ENCODE measurements around the gene OSBPL5.

OSBPL5 gene

DNA sequence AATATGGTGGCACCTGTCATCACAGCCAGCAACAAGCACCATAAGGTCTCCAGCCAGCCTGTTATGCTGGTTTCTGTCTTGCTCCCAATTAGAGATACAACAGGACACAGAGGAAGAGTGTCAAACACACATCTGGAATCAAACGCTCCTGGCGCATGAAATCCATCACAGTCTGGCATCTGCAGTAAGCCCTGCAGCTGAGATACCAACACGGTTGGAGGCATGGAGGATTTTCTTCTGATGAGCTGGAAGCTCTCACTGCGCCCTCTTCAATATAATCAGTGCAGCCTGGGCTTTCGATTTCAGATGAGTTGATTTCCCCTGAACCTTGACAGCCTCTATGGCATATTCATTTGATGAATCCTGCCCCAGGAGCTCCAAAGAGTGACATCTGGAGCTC lies 80.1 kb downstream of the OSBPL5 start:
- TF ChIP-seq, protein P1, sequence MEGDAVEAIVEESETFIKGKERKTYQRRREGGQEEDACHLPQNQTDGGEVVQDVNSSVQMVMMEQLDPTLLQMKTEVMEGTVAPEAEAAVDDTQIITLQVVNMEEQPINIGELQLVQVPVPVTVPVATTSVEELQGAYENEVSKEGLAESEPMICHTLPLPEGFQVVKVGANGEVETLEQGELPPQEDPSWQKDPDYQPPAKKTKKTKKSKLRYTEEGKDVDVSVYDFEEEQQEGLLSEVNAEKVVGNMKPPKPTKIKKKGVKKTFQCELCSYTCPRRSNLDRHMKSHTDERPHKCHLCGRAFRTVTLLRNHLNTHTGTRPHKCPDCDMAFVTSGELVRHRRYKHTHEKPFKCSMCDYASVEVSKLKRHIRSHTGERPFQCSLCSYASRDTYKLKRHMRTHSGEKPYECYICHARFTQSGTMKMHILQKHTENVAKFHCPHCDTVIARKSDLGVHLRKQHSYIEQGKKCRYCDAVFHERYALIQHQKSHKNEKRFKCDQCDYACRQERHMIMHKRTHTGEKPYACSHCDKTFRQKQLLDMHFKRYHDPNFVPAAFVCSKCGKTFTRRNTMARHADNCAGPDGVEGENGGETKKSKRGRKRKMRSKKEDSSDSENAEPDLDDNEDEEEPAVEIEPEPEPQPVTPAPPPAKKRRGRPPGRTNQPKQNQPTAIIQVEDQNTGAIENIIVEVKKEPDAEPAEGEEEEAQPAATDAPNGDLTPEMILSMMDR (IDR thresholded peaks at IDR 0.05), result no peak
- H3K27me3 ChIP-seq, result peaks cover 0 to 12% of the 10 kb centered on the region in 2 donors
- H3K4me1 ChIP-seq, result no peaks in the 10 kb centered on the region
- intact Hi-C loops (cut with DNase I; ENCODE audit: low total_unique reads), result no loop called here
- H3K36me3 ChIP-seq, result peaks cover 7 to 32% (median 22%) of the 10 kb centered on the region in 3 donors
- no peaks in the 10 kb centered on the region for H3K9me3 ChIP-seq
- no peak for DNase-seq
- no peak overlapping the region for H3K27ac ChIP-seq
- no peak overlapping the region for H3K4me3 ChIP-seq

DNA sequence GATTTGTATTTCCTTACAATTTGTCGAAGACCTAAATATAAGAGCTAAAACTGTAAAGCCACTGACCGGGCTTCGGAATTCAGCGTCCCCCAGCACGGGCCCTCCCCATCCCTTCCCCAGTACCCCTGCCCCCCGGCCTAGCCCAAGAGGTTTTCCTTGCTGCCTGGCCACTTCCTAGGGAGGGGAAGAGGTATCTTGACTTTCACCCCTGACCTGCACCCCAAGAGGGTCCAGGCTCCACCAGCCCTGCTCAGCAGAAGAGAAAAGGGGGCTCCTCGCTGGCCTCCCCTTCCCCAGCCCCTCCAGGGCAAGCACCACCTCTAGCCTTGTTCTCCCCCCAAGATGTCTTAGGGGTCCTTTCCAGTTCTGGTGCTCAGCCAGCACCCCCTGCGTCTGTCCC lies 81.8 kb downstream of the OSBPL5 start:
- no peak overlapping the region for H3K27ac ChIP-seq
- DNase-seq, result no peak
- no peaks in the 10 kb centered on the region for H3K4me1 ChIP-seq
- H3K36me3 ChIP-seq, result peaks cover 0 to 15% (median 5%) of the 10 kb centered on the region in 3 donors
- TF ChIP-seq, protein P1 (IDR thresholded peaks at IDR 0.05), result no peak
- intact Hi-C loops (cut with DNase I; ENCODE audit: low total_unique reads), result no loop called here
- H3K27me3 ChIP-seq, result peaks cover 0 to 12% of the 10 kb centered on the region in 2 donors
- no peaks in the 10 kb centered on the region for H3K9me3 ChIP-seq
- H3K4me3 ChIP-seq, result no peak overlapping the region

DNA sequence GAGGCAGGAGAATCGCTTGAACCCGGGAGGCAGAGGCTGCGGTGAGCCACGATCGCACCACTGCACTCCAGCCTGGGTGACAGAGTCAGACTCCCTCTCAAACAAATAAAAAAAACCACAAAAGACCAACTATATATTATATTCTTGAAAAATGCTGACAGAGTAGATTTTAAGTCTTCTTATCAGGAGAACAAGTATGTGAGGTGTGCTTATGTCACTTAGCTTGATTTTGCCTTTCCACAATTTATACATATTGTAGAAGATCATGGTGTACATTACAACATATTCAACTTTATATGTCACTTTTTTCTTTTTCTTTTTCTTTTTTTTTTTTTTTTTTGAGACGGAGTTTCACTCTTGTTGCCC lies 83.7 kb downstream of the OSBPL5 start:
- Histone ChIP-seq H3K27me3 (peaks cover 0 to 12% of the 10 kb centered on the region in 2 donors), H3K4me3 (no peak overlapping the region), H3K36me3 (no peaks in the 10 kb centered on the region), H3K27ac (no peak overlapping the region), H3K9me3 (no peaks in the 10 kb centered on the region), H3K4me1 (no peaks in the 10 kb centered on the region)
- intact Hi-C loops (cut with DNase I; ENCODE audit: low total_unique reads), result no loop called here
- DNase-seq, result no peak
- TF ChIP-seq, protein P1 (IDR thresholded peaks at IDR 0.05), result no peak

DNA sequence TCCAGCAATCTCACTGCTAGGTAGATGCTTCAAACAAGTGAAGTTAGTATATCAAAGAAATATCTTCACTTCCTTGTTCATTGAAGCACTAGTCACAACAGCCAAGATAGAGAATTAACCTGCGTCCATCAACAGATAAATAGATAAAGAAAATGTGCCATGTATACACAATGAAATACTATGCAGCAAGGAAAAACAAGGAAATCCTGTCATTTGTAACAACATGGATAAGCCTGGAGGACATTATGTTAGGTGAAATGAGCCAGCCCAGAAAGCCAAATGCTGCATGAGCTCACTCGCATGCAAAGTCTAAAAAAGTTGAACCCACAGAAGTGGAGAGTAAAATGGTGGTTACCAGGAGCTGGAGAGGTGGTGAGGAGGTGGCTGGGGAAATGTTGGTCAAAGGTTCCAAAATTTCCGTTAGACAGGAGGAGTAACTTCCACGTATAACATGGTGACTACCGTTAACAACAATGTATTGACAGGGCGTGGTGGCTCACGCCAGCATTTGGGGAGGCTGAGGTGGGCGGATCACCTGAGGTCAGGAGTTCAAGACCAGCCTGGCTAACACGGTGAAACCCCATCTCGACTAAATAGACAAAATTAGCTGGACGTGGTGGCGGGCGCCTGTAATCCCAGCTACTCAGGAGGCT lies 84.3 kb downstream of the OSBPL5 start:
- no peak for DNase-seq
- intact Hi-C loops (cut with DNase I; ENCODE audit: low total_unique reads), result no loop called here

GRCh38 chr11:3080104-3080503 lies 85.0 kb downstream of the OSBPL5 start:
- Histone ChIP-seq H3K4me1 (no peaks in the 10 kb centered on the region), H3K27ac (no peak overlapping the region), H3K27me3 (peaks cover 0 to 12% of the 10 kb centered on the region in 2 donors), H3K4me3 (no peak overlapping the region), H3K36me3 (no peaks in the 10 kb centered on the region), H3K9me3 (no peaks in the 10 kb centered on the region)
- no peak for DNase-seq
- TF ChIP-seq, protein P1 (IDR thresholded peaks at IDR 0.05), result no peak
- intact Hi-C loops (cut with DNase I; ENCODE audit: low total_unique reads), result no loop called here

More for the DNA sequence above, 84.3 kb downstream of the OSBPL5 start:
- Histone ChIP-seq H3K9me3 (no peaks in the 10 kb centered on the region), H3K27me3 (peaks cover 0 to 12% of the 10 kb centered on the region in 2 donors), H3K4me1 (no peaks in the 10 kb centered on the region), H3K27ac (no peak overlapping the region), H3K4me3 (no peak overlapping the region), H3K36me3 (no peaks in the 10 kb centered on the region)
- TF ChIP-seq, protein P1 (IDR thresholded peaks at IDR 0.05), result no peak

Measured in tibial artery (tissue), 4 donors.